Heart left ventricle (tissue), 13 donors: ENCODE results near the gene TANGO2.

Experiments
- CTCF ChIP-seq, 12 donors: fragments of 200-600 bp; sonication (generic) in 4 of 12; IDR thresholded peaks; one replicate each; pipeline versions ENCODE4 v1.5.0 to v1.8.0; 2018 to 2022; ENCODE audit warnings: antibody characterized with exemption in 12 of 12, mild to moderate bottlenecking in 5 of 12
- POLR2A ChIP-seq, 2 donors: fragments of 450-650 bp; IDR thresholded peaks; one replicate each; pipeline ENCODE4 v1.6.1; 2017; ENCODE audit warnings: antibody characterized with exemption in 2 of 2, mild to moderate bottlenecking in 2 of 2, moderate library complexity in 2 of 2
- donor health status: ischemic (EF 13 %, LVEDD 7.1; RV severe dilation, severe dysfunction).
- donor health status: DM: no; HTN: yes; CAD: no.
- donor health status: DM: no; HTN: no; CAD: no.
- donor health status: ischemic (EF 25% LVEDD 6.9; RV normal size, moderate dysfunction).
- donor health status: ischemic (EF 25% LVEDD 5.7; RV mildly dilated, moderate dysfunction).
- donor health status: ischemic (EF 35%, LVEDD 5.7; RV mildly dilated, moderate dysfunction).
- donor health status: nonischemic (EF 11% LVEDD 7.7; RV severe dilation, severe dysfunction).
- donor health status: DM: yes; HTN: yes; CAD: no.
- donor health status: PGD.
- donor health status: ischemic (EF 29% LVEDD 5.4; RV normal size, mild dysfunction).
- donor health status: nonischemic (EF 23%, LVEDD 6.1; RV moderate dilation, normal function).

GRCh38 chr22:20025401-20026203 is 4.7 kb downstream of the TANGO2 start:
- TF ChIP-seq CTCF (IDR thresholded peaks at IDR 0.05) (no peak), POLR2A (IDR thresholded peaks at IDR 0.05) (no peak)
